Measurements from ENCODE around the gene RPLP2.

The RPLP2 gene

DNA sequence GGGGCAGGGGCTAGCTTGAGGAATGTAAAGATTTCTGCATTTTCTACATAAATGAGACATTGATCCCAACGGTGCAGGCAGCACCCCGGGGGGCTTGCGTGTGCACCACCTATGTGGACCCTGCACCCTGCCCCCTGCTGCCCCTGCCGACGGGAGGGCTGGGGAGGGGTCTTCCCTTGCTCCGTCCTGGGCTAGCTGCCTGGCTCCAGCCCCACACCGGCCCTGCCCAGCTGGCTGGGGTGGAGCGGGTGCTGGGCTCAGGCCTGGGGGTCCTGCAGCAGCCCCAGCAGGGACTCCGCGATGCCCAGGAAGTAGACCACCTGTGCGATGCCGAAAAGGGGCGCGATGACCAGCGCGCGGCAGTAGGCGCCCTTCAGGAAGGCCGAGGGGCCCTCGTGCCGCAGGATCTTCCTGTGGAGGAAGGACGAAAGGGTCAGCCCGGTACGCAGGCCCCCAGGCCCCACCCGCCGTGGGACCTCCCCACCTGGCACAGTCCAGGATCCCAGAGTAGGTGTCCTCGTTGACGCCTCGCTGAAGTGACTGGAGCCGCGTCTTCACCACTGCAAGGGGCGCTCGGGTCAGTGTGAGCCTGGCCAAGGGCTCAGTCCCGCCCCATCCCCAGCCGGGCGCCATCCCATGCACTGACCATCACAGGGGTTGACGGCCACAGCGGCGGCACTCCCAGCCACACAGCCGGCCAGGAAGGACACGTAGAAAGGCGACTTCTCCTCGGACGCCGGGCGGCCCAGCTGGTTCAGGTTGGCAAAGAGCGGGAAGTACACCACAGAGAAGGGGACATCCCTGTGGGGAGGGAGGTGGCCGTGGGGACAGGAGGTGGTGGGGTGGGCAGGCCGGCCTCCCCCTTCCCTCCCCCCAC lies 17.9 kb upstream of the RPLP2 start:
- no peak for DNase-seq (ENCODE audit: low spot score)

DNA sequence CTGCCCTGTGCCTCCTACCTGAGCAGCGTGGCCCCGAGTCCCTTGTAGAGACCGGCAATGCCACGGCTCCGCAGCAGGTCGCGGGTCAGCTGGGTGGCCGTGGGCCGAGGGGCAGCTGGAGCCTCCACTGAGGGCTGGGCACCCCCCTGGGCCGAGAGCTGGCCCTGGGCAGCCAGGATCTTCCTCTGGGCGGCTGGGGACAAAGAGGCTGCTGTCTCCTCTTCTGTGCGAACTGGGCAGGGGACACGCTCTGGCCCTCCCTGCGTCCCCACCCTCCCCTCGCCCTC lies 17.3 kb upstream of the RPLP2 start:
- DNase-seq (ENCODE audit: low spot score) = no peak

DNA sequence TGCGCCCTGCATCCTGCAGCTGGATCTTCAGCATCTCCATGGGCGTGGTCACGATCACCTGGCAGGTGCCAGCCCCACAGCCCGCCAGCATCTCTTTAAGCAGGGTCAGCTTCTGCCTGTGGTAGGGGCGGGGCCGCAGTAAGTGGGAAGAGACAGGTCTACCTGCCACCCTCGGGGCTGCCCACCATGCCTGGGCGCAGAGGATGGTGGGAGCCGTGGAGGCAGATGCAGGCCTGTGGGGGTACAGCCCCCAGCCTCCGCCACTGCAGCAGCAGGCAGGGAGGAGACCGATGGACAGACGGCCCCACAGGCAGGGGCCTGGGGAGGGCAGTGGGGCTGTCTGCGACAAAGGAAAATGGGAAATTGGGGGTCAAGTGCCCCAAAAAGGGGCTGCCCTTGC lies 16.9 kb upstream of the RPLP2 start:
- DNase-seq (ENCODE audit: low spot score) = no peak

DNA sequence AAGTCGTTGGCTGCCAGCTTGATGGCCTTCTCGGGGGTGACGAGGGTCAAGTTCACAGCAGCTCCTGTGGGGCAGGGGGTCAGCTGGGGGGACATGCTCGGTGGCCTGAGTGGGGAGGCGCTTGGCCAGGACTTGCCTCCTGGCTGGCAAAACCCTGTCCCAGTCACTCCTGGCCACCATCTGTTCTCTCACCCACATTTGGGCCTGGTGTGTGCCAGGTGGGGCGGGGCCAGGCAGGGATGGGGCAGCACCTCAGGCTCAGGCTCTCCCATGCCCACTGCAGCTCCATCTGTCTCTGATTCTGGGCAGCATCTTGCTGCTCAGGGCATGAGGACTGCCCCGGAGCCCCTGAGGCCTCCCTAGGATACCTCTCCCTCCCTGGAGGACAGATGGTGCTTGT lies 16.2 kb upstream of the RPLP2 start:
- no peak for DNase-seq (ENCODE audit: low spot score)

DNA sequence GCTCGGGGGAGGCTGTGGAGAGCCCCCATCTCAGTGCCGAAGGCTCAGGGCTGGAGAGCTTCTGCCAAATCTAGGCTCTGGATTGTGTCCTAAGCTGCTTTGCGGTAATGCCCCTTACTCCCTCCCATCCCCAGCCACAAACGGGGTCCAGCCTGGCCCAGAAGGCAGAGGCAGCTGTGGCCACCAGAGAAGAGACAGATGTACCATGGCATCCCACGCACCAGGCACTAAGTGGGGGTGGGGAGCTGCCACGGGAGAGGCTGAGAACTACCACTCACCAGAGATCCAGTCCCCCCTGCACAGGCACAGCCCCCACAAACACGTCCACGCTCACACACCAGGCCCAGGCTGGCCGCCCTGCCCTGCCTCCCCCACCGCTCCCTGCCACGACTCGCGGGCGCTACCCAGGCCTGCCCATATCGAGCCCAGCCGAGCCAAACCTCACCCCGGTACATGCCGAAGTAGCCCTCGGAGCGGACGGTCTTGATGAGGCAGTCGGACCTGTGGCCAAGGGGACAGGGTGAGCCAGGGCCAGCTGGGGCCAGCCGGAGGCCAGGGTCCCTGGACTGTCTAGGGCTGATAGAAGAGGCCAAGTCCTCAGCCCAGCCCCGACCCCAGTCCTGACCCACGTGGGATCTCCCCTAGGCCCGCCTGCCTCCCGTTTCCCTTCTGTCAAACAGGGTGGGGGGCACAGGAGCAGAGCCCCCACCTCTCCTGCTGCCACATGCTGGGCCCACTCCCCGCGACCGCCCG lies 15.6 kb upstream of the RPLP2 start:
- DNase-seq (ENCODE audit: low spot score) = no peak

DNA sequence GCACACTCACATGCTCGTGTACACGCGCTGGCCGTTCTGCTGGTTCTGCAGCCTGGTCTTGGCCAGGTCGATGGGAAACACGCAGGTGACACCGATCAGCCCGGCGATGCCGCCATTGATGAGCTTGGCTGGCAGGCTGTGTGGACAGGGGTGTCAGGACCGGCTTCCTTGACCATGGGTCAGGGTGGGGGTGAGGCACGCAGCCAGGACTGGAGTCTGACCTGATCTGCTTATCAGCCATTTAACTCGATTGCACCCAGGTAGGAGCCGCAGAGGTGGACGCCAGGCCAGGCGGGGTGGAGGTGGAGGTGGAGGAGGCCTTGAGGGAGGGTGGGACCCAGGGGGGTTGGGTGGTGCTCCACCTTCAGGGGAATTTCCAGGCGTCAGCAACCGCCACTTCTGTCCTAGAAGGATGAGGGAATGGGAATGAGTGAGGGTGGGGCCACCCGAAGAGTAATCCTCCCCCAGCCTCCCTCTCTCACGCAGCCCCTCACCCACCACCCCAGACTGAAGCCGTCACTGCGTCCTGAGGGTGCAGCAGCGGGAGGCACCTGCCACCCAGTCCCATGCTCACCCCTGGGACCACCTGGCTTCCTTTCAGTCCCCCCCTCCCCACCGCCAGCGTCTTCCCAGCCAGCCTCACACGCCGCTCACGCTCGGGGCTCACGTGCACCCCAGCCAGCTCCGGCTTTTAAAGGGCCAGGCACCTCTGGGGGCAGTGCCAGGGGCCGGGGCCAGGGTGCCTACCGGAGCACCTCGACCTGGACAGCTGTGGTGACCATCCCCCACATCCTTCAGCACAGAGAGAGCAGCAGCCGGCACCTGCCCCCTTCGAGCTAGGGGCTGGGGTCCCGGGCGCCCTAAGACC lies 14.8 kb upstream of the RPLP2 start:
- no peak for DNase-seq (ENCODE audit: low spot score)

DNA sequence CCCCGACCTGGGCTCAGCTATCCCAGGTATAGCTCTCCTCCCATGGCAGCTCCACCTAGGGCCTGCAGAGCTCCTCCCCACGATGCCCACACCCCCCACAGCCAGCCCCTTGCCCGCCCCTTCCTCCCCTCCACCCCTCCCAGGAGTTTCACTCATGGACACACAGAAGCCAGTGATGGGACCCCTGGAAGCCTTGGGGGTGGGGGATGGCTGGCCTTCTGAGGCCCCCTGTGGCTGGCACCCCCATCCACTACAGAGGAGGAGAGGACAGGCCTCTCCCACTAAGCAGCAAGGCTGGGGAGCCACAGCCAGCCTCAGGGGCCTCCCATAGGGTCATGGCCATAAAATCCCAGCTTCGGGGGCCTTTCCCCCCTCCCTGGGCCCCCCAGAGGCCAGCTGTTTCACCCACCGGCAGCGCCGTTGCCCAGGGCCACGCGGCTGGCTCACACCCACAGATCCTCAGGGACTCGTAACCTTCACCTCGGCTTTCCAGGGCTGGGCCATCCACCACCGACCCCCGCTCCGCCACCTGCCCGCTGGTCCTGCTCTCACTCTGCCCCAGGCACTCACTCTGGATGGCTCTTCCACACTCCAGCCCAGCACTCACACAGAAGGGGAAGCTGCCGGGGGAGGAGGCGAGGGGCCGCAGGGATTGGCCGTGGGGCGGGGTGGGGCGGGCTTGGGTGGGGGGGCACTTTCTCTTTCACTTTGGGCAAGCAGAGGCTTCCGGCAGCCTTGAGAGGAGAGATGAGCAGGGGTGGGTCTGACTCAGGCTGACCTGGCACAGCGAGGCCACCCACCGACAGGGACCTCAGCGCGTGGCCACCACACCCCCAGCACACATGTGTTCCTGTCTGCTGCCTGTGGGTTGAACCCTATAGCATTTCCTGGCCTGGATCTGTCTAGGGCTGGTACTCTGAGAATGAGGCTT lies 13.9 kb upstream of the RPLP2 start:
- DNase-seq (ENCODE audit: low spot score) = no peak

DNA sequence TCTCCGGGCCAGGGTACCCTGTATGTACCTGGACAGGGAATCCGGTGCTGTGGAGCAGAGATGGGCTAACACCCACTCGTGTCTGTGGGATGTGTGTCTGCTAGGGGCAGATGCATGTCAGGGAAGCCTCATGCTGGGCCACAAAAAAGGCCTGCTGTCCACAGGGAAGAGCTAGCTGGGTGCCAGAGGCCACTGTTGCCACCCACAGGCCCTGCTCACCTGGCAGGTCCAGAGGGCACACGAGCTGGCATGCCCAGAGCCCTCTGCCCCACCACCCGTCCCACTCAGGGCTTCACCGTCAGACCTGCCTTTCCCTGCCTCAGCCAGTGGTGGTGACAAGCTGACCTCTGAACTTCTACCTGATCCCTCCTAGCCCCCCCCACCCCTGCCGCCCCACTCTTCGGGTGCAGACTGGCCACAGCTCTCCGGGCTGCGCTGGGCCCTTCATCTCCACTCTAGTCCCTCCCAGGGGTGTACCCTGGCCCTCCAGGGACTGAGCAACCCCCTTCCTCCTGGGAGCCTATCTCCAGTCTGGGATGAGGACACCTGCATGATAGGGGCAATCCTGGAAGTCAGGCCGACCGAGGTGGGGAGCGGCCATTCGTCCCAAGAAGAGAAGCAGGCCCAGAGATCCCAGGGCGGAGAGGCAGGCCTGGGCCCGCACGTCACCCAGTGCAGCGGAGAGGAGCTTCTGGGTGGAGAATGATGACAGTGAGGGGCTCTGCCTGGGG lies 13.0 kb upstream of the RPLP2 start:
- DNase-seq (ENCODE audit: low spot score) = no peak

DNA sequence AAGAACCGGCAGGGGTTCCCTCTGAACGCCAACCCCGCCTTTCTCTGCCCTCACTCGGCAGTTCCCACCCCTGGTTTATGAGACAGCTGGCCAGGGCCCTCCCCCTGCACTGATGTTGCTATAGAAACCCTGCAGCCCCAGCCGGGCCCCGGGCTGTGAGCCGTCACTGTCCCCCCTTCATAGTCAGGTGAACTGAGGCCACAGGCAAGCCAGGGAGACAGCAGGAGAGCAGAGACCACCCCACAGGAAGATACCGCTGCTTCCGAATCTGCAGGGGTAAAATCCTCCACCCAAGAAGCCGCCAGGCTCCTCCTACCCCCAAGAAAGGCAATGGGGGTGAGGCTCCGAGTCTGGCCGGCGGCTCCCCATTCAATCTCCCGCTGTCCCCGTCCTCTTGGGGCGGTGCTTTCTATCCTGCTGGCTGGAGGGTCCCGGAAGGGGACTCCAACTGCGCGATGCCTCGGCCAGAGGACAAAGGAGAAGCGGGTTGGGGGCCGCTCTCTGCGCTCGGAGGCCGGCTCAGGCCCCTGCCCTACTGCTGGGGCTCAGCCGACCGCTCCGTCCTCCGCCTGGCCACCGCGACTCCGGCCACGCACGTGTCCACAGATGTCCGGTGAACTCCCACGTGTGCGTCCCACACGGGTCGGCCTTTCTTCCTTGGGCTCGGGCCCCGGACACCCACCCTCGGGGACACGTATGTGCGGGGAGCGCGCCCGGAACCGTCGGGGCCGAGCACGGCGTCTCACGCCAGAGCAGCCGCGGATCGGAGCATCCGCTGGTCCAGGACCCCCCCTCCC lies 12.3 kb upstream of the RPLP2 start:
- peak; percentile 57 for DNase-seq (ENCODE audit: low spot score)

DNA sequence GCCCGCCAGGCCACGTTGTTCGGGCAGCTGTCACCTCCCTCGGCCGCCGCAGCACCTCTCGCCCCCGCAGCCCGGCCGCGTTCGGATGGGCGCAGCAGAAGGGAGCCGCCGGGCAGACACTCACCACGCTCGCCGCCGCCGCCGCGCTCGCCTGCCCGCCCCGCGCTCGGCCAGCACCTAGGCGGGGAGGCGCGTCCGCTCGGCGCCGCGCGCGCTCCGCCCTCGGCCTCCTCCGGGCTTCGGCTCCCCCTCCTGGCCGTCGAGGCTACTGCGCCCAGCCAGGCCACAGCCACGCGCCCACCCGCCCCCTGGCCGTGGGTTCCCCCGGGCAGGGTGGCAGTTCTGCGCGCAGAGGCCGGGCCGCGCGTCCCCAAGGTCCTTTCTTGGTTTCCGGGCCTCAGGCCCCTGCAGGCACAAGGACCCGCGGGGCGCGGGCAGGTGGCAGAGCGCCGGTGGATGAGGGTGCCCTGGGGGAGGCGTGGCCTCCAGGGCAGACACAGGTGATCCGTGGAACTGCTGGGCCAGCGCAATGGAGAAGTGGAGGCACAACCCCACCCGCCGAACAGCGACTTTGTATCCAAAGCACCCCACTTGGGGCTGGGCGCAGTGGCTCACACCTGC lies 11.6 kb upstream of the RPLP2 start, which contains the start of gene SLC25A22:
SLC25A22 (minus strand) TSS at position 189 of the 621 bp plus-strand sequence. CDS start 3,275 bp downstream, outside the sequence.
- DNase-seq (ENCODE audit: low spot score) = no peak

DNA sequence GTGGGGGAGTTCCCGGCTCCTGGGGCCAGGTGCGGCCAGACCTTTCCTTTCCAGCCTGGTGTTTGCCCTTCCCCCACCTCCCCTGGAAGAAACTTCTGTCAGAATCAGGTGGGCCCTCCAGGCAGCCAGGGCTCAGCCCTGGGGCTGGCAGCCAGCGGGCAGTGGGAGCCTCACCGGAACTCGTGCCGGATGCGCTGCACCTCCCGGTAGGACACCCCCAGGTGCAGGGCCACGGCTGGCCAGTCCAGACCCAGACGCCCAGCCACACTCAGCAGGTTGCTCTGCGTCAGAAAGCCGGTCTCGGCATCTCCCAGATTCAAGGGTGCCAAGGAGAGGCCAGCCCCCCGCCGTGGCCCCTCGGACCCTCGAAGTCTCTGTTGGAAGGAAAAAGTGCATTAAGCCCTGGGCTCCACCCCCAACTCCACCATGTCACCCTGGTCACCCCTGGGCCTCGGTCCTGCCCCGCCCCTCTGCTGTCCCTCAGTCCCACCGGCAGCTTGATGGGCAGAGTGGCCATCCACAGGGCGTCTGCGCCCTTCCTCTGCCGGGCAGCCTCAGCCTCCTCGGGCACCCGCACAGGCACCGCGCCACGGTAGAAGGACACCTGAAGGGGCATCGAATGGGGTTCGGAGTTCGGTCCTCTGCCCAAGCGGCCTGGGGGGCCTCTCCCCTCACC lies 10.0 kb upstream of the RPLP2 start:
- DNase-seq (ENCODE audit: low spot score) = no peak

DNA sequence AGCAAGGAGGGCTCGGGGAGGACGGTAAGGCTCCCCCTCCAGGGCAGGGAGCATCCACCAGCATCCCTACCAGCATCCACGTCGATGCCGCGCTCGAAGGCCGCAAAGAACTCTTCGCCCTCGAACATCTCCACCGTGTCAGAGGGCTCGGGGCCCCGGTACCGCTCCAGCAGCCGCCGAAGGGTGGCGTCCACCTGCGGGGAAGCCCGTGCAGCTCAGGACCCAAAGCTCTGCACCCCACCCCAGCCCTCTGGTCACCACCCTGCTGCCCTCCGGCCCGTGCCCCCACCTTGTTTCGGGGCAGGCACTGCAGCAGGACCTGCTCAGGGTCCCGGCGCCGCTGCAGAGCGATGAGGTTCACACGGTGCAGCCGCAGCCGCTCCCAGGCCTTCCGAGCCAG lies 9.3 kb upstream of the RPLP2 start:
- DNase-seq (ENCODE audit: low spot score) = no peak

DNA sequence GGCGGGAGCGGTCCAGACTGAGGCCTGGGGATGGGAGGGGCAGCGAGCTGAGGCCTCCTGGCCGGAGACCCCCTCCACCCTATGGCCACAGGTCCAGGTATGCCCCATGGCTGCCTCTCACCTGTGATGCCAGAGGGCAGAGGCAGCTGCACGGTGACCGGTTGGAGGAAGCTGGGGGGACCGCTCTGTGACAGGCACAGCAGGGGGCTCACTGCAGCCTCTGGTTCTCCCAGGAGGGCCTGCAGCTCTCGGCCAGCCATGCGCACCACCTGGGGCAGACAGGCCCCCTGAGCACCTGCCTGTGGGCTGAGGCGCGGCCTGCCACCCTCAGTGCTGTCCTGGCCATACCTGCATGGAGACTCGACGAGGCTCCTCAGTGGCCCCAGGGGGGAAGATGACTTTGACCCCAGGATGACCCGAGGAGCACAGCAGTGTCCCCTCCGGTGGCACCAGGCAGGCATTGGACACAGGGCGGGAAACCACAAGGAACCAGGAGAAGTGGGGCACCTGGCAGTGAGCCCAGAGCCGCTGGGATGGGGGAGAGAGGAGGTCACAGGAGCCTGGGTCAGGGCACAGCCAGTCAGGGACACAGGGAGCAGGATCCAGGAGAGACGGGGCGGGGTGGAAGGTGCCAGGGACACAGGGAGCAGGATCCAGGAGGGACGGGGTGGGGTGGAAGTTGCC lies 8.5 kb upstream of the RPLP2 start:
- no peak for DNase-seq (ENCODE audit: low spot score)

DNA sequence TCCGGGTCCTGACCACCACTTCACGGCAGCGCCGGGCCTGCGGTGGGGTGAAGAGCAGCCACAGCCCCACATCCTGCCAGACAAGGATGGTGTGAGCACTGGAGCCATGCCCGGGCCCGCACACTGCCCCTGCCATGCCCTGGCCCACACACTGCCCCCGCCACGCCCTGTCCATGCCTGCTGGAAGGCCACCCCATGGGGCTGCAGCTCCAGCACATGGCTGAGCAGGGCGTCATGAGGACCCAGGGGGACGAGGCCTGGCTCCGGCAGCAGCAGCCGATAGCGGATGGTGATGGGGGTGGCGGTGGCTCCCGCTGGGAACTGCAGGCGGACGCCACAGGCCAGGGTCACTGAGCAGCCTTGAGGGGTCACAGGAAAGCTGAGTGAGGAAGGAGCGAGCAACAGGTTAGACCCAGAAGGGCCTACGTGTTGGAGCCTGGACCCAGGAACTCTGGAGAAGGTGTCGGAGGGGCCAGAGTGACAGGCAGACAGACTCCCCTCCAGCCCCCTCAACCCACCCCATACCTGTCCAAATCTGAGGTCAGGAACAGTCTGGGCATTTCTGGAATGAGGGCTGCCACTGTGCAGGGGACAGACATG lies 7.6 kb upstream of the RPLP2 start:
- DNase-seq (ENCODE audit: low spot score) = no peak

DNA sequence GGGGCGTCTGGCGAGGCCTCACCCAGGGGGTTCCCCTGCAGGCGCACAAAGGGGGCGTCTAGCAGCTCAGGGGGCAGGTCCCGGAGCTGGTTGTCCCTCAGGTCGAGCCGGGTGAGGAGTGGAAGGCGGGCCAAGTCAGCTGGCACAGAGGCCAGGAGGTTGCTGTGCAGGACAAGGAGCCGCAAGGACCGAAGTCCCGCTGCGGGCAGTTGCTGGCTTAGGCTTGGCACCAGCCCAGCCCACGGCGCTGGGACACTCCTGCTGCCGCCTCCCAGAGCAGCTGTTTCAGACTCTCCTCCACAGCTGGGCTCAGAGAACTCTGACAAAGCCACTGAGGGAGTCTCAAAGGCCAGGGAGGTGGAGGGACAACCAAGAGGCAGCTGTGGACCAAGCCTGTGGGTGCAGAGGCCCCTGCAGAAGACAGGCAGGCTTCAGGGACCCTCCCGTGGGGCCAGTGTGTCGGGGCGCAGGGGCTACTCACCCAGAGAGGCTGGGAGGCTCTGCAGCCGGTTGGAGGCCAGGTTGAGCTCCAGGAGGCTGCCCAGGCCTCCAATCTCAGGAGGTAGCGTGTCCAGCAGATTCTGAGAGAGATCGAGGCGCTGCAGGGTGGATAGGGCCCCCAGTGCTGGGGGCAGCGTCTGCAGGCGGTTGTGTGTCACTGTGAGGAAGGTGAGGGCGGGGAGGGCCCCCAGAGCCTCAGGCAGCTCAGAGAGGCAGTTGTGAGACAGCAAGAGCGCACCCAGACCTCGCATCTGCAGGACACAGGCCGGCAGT lies 6.9 kb upstream of the RPLP2 start:
- no peak for DNase-seq (ENCODE audit: low spot score)

DNA sequence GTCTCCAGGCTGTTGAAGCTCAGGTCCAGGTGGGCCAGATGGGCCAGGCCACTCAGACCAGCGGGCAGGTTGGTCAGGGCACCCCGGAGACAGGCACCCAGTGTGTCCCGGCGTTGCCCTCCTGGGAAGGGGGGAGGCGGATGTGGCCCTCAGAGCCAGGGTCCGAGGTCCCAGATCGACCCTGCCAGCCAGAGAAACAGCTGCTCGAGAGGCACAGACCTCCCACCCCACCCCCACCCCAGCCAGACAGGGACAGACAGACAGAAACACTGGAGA lies 6.4 kb upstream of the RPLP2 start:
- no peak for DNase-seq (ENCODE audit: low spot score)
